Measurements from ENCODE around the gene PTPRM. TPM values are rescaled to one million over a fixed set of nuclear protein-coding genes. Genes with fewer than 3 reads are reported as not detected.

PTPRM gene
- total and polyA plus RNA-seq, 2 of the 4 experiments (the other 2 are of a cell fraction), result 28.3 to 51.2 TPM

GRCh38 chr18:8400825-8401224, 833.7 kb downstream of the PTPRM start:
- ATAC-seq (ENCODE audit: low read depth), result no peak
- Histone ChIP-seq H3K9me1 (ENCODE audit: insufficient read depth, low read length) (no peaks in the 10 kb centered on the region), H3K4me1 (ENCODE audit: control insufficient read depth, insufficient read depth, low read length) (no peaks in the 10 kb centered on the region), H4K5ac (ENCODE audit: low read depth, low read length) (no peak overlapping the region), H2BK20ac (ENCODE audit: low read depth, low read length) (no peak overlapping the region), H3K79me1 (ENCODE audit: low read depth in 1 of 2, low read length in 2 of 2) (no peaks in the 10 kb centered on the region), H3K23ac (ENCODE audit: low read depth, low read length) (no peak overlapping the region), H4K8ac (ENCODE audit: low read depth in 2 of 2, low read length in 2 of 2) (no peak overlapping the region), H3K56ac (ENCODE audit: extremely low read depth, insufficient read depth, low read length) (no peak overlapping the region), H2AK9ac (replicated peaks; ENCODE audit: low read depth, low read length, poor library complexity) (no peak overlapping the region), H3K9ac (ENCODE audit: low read depth, low read length) (no peak overlapping the region), H3K36me3 (ENCODE audit: control insufficient read depth, insufficient read depth, low read length) (peaks cover 14% of the 10 kb centered on the region), H3K9me3 (ENCODE audit: control insufficient read depth, insufficient read depth, low read length) (no peaks in the 10 kb centered on the region), H2BK15ac (ENCODE audit: low read depth, low read length) (no peak overlapping the region), H4K91ac (ENCODE audit: insufficient read depth, low read depth, low read length) (no peak overlapping the region), H2BK5ac (ENCODE audit: low read depth, low read length, poor library complexity, severe bottlenecking) (no peak overlapping the region), H3K18ac (ENCODE audit: low read depth, low read length) (no peak overlapping the region), H3K4ac (ENCODE audit: low read depth, low read length) (no peak overlapping the region), H2AFZ (replicated peaks; ENCODE audit: low read length, poor library complexity) (no peak overlapping the region), H3K27me3 (ENCODE audit: control insufficient read depth, insufficient read depth, low read length) (no peaks in the 10 kb centered on the region), H3K4me2 (ENCODE audit: low read depth, low read length) (no peak overlapping the region), H3K14ac (replicated peaks; ENCODE audit: low read depth, low read length) (no peak overlapping the region), H3K27ac (ENCODE audit: insufficient read depth, low read length) (no peak overlapping the region), H4K20me1 (ENCODE audit: insufficient read depth, low read length) (no peaks in the 10 kb centered on the region), H2BK120ac (ENCODE audit: low read depth, low read length) (no peak overlapping the region), H3K4me3 (ENCODE audit: insufficient read depth, low read depth, low read length) (no peak overlapping the region), H2AK5ac (ENCODE audit: low read depth, low read length) (no peak overlapping the region)
- dilution Hi-C loops (cut with HindIII; ENCODE audit: low sequenced_read_pairs, unreplicated experiment) (no loop called here), intact Hi-C loops (cut with micrococcal nuclease) (no loop called here), in situ Hi-C loops (cut with MboI; ENCODE audit: low sequenced_read_pairs) (no loop called here)
- BruUV-seq (replicated peaks), result no TSS peak
- ChIA-PET POLR2A (ENCODE audit: unreplicated experiment) (no interaction called here), CTCF (no interaction called here)
- DNase-seq, result no peak
- no peak for TF ChIP-seq RFX5 (IDR thresholded peaks at IDR 0.05; ENCODE audit: low read depth, low read length)
- no peak for TF ChIP-seq MXI1 (IDR thresholded peaks at IDR 0.05; ENCODE audit: borderline replicate concordance, low read depth, low read length)
- no peak for TF ChIP-seq SMC3 (IDR thresholded peaks at IDR 0.05; ENCODE audit: low read depth, low read length)
- TF ChIP-seq CHD1 (IDR thresholded peaks at IDR 0.05; ENCODE audit: low read depth, low read length), result no peak
- no peak for TF ChIP-seq NFE2L2 (IDR thresholded peaks at IDR 0.05; ENCODE audit: low read depth, low read length)
- TF ChIP-seq MAFK (IDR thresholded peaks at IDR 0.05; ENCODE audit: low read depth, low read length), result no peak
- no peak for TF ChIP-seq BHLHE40 (IDR thresholded peaks at IDR 0.05; ENCODE audit: low read depth, low read length)
- no CpG with 5 or more reads among the region's 2 CpGs for WGBS, 2 experiments (ENCODE audit: extremely low coverage in 2 of 2, insufficient read length in 1 of 2)
